HCT116 (cell line): ENCODE results near the gene ZNF555. TPM values are rescaled to one million over a fixed set of nuclear protein-coding genes. Genes with fewer than 3 reads are reported as not detected.

Source experiments
- ATAC-seq: fragments of 200-7000 bp; cut with Tn5 transposase; 2 replicates; pipeline ENCODE4 v1.9.1; 2020; ENCODE audit warnings: mild to moderate bottlenecking, moderate library complexity
- BruUV-seq: library from RNA; stranded (reverse); fragments of 400-500 nt; replicated peaks from 2 replicates; lab custom pipeline; 2021; lab: Mats Ljungman, UMichigan
- CTCF ChIA-PET: fragments of 300-600 bp; sonication (Branson Sonifier 250); formaldehyde crosslinking; loops from one replicate; lab custom pipeline; 2021; ENCODE audit warnings: antibody characterized with exemption; lab: Charles Lee
- POLR2A ChIA-PET: fragments of 300-600, 350-600 bp; sonication (Branson Sonifier 250); formaldehyde crosslinking; loops from one replicate; lab custom pipeline; 2021; ENCODE audit warnings: antibody characterized with exemption; lab: Charles Lee
- RAD21 ChIA-PET, 2 experiments: fragments of 300-600 bp; sonication (Branson Sonifier 250); formaldehyde crosslinking; loops; one replicate each; lab custom pipeline; 2023; ENCODE audit warnings: low total read pairs in 2 of 2; ENCODE audit not compliant: uncharacterized antibody in 2 of 2, unreplicated experiment in 2 of 2, low non-redundant PET in 1 of 2; lab: Charles Lee
- DNase-seq: peaks from one replicate; pipeline ENCODE4 v3.0.0-alpha.2; 2010; ENCODE audit warnings: low read depth, low spot score
- H2AFZ ChIP-seq: fragments of 200-600 bp; shearing (Covaris generic), sonication (generic); 2 replicates; pipeline ENCODE4 v1.6.1; 2017; ENCODE audit warnings: low read depth, mixed run types, mixed read lengths, antibody characterized with exemption, low read length; ENCODE audit not compliant: poor library complexity, severe bottlenecking
- H3K27ac ChIP-seq: 2 replicates; pipeline ENCODE4 v1.5.1; 2012; ENCODE audit warnings: low read depth, low read length
- H3K27me3 ChIP-seq: fragments of 200-600 bp; sonication (generic); 2 replicates; pipeline ENCODE4 v1.6.1; 2016; ENCODE audit warnings: mixed run types, low read length, mixed read lengths; ENCODE audit not compliant: insufficient read depth
- H3K36me3 ChIP-seq, 2 experiments: fragments of 200-500 bp in 1 of 2; fragments of 200-600 bp in 1 of 2; sonication (Bioruptor generic) in 1 of 2; sonication (generic) in 1 of 2; 2 replicates each; pipeline versions ENCODE4 v1.5.1 to v1.6.1; 2014 to 2016; ENCODE audit warnings: low read length in 2 of 2, inconsistent platforms in 1 of 2, mixed read lengths in 1 of 2, mixed run types in 1 of 2; ENCODE audit not compliant: insufficient read depth in 2 of 2, control insufficient read depth in 1 of 2
- H3K4me1 ChIP-seq, 2 experiments: fragments of 200-600 bp in 1 of 2; sonication (generic) in 1 of 2; 2 replicates each; pipeline versions ENCODE4 v1.5.1 to v1.6.1; 2012 to 2017; ENCODE audit warnings: low read length in 2 of 2, inconsistent platforms in 1 of 2, mild to moderate bottlenecking in 1 of 2, mixed read lengths in 1 of 2, mixed run types in 1 of 2, moderate library complexity in 1 of 2; ENCODE audit not compliant: insufficient read depth in 2 of 2, control insufficient read depth in 1 of 2
- H3K4me2 ChIP-seq: fragments of 200-600 bp; sonication (generic); 2 replicates; pipeline ENCODE4 v1.6.1; 2017; ENCODE audit warnings: mixed run types, low read length, mixed read lengths
- H3K4me3 ChIP-seq, 2 experiments: fragments of 200-600 bp in 1 of 2; sonication (generic) in 1 of 2; replicated peaks in 1 of 2; 2 replicates each; pipeline ENCODE4 v1.5.1; 2011 to 2016; ENCODE audit warnings: low read length in 2 of 2, control low read depth in 1 of 2, low read depth in 1 of 2, mild to moderate bottlenecking in 1 of 2, mixed read lengths in 1 of 2, mixed run types in 1 of 2
- H3K79me2 ChIP-seq: fragments of 200-600 bp; sonication (generic); 2 replicates; pipeline ENCODE4 v1.6.1; 2017; ENCODE audit warnings: mild to moderate bottlenecking, mixed run types, low read length, moderate library complexity, mixed read lengths; ENCODE audit not compliant: insufficient read depth
- H3K9ac ChIP-seq: fragments of 200-600 bp; sonication (generic); 2 replicates; pipeline ENCODE4 v1.6.1; 2016; ENCODE audit warnings: low read length, mixed read lengths
- H3K9me2 ChIP-seq: fragments of 200-600 bp; sonication (generic), shearing (Covaris generic); 2 replicates; pipeline ENCODE4 v1.6.1; 2017; ENCODE audit warnings: mixed run types, mild to moderate bottlenecking, moderate library complexity; ENCODE audit not compliant: insufficient read depth
- H3K9me3 ChIP-seq, 2 experiments: fragments of 200-500 bp in 1 of 2; fragments of 200-600 bp in 1 of 2; sonication (Bioruptor generic) in 1 of 2; sonication (generic) in 1 of 2; 2 replicates each; pipeline ENCODE4 v1.6.1; 2014 to 2017; ENCODE audit warnings: low read length in 2 of 2, mixed read lengths in 2 of 2, inconsistent platforms in 1 of 2, low read depth in 1 of 2, mild to moderate bottlenecking in 1 of 2, mixed run types in 1 of 2, moderate library complexity in 1 of 2; ENCODE audit not compliant: control insufficient read depth in 1 of 2, insufficient read depth in 1 of 2
- H4K20me1 ChIP-seq: fragments of 200-600 bp; sonication (generic), shearing (Covaris generic); 2 replicates; pipeline ENCODE4 v1.6.1; 2017; ENCODE audit warnings: mixed run types, mild to moderate bottlenecking, moderate library complexity; ENCODE audit not compliant: insufficient read depth
- POLR2AphosphoS5 ChIP-seq: IDR thresholded peaks from 2 replicates; pipeline ENCODE4 v1.6.1; 2011; ENCODE audit warnings: mild to moderate bottlenecking, low read depth, low read length, moderate library complexity
- RAD21 ChIP-seq: IDR thresholded peaks from 2 replicates; pipeline ENCODE4 v1.6.1; 2012; ENCODE audit warnings: low read depth, mild to moderate bottlenecking
- TCF7L2 ChIP-seq: IDR thresholded peaks from 2 replicates; pipeline ENCODE4 v1.7.0; 2011; ENCODE audit warnings: borderline replicate concordance, inconsistent platforms; ENCODE audit not compliant: insufficient read depth, insufficient read length; ENCODE audit errors: extremely low read depth
- YY1 ChIP-seq: IDR thresholded peaks from 2 replicates; pipeline ENCODE4 v1.6.1; 2011; ENCODE audit warnings: low read length, low read depth, moderate library complexity, mild to moderate bottlenecking; ENCODE audit not compliant: insufficient replicate concordance; ENCODE audit errors: extremely low read depth
- intact Hi-C: fragments of 100-400 bp; cut with micrococcal nuclease; formaldehyde crosslinking; loops from 2 replicates; pipeline ENCODE4 v1.10.0; 2022
- total RNA-seq: library from RNA; stranded (reverse); gene quantifications from one replicate; pipeline ENCODE4 v1.2.1, GENCODE V29; 2021; ENCODE audit not compliant: unreplicated experiment
- TF ChIP-seq, protein P1 (sequence below): IDR thresholded peaks from 2 replicates; pipeline ENCODE4 v1.6.1; 2012; ENCODE audit warnings: low read depth
- TF ChIP-seq, protein P2 (sequence below), 3 experiments: fragments of 200-600 bp in 1 of 3; sonication (generic) in 1 of 3; IDR thresholded peaks in 2 of 3; conservative IDR thresholded peaks in 1 of 3; 2 replicates each; pipeline ENCODE4 v1.5.1; 2012 to 2017; ENCODE audit warnings: low read depth in 2 of 3, low read length in 2 of 3, antibody characterized with exemption in 1 of 3, borderline replicate concordance in 1 of 3, control low read depth in 1 of 3, mild to moderate bottlenecking in 1 of 3, mixed read lengths in 1 of 3, mixed run types in 1 of 3, moderate library complexity in 1 of 3; ENCODE audit not compliant: insufficient read depth in 1 of 3

Gene ZNF555
- total RNA-seq, 1 experiment from 2014 or later: 4.5 TPM

DNA sequence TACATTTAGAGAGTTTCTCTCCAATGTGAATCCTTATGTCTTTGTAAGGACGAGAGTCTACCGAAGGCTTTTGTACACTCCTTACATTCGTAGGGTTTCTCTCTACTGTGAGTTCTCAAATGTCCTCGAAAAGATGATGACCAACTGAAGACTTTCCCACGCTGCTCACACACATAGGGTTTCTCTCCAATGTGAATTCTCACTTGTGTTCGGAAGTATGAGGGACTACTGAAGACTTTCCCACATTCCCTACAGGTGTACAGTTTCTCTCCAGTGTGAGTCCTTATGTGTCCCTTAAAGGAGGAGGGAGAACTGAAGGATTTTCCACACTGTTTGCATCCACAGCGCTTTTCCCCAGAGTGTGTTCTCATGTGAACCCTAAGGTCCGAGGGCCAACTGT, 55.4 kb downstream of the ZNF555 start:
- no peak overlapping the region for H3K4me3 ChIP-seq
- no peak for ATAC-seq
- no peaks in the 10 kb centered on the region for H3K36me3 ChIP-seq
- ChIA-PET RAD21 (no interaction called here), CTCF (no interaction called here), POLR2A (no interaction called here)
- intact Hi-C loops: no loop called here
- H3K9me2 ChIP-seq: no peaks in the 10 kb centered on the region
- no peaks in the 10 kb centered on the region for H4K20me1 ChIP-seq
- BruUV-seq: no TSS peak
- peaks cover 5% of the 10 kb centered on the region for H3K79me2 ChIP-seq
- H2AFZ ChIP-seq: no peak overlapping the region
- H3K27ac ChIP-seq: no peak overlapping the region
- H3K9me3 ChIP-seq: peaks cover 0 to 4% of the 10 kb centered on the region in 2 experiments; a peak in 2 of 4 replicates
- H3K4me2 ChIP-seq: no peak overlapping the region
- no peaks in the 10 kb centered on the region for H3K27me3 ChIP-seq
- no peak for DNase-seq
- TF ChIP-seq, protein P1, sequence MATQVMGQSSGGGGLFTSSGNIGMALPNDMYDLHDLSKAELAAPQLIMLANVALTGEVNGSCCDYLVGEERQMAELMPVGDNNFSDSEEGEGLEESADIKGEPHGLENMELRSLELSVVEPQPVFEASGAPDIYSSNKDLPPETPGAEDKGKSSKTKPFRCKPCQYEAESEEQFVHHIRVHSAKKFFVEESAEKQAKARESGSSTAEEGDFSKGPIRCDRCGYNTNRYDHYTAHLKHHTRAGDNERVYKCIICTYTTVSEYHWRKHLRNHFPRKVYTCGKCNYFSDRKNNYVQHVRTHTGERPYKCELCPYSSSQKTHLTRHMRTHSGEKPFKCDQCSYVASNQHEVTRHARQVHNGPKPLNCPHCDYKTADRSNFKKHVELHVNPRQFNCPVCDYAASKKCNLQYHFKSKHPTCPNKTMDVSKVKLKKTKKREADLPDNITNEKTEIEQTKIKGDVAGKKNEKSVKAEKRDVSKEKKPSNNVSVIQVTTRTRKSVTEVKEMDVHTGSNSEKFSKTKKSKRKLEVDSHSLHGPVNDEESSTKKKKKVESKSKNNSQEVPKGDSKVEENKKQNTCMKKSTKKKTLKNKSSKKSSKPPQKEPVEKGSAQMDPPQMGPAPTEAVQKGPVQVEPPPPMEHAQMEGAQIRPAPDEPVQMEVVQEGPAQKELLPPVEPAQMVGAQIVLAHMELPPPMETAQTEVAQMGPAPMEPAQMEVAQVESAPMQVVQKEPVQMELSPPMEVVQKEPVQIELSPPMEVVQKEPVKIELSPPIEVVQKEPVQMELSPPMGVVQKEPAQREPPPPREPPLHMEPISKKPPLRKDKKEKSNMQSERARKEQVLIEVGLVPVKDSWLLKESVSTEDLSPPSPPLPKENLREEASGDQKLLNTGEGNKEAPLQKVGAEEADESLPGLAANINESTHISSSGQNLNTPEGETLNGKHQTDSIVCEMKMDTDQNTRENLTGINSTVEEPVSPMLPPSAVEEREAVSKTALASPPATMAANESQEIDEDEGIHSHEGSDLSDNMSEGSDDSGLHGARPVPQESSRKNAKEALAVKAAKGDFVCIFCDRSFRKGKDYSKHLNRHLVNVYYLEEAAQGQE: no peak
- TF ChIP-seq, protein P2, sequence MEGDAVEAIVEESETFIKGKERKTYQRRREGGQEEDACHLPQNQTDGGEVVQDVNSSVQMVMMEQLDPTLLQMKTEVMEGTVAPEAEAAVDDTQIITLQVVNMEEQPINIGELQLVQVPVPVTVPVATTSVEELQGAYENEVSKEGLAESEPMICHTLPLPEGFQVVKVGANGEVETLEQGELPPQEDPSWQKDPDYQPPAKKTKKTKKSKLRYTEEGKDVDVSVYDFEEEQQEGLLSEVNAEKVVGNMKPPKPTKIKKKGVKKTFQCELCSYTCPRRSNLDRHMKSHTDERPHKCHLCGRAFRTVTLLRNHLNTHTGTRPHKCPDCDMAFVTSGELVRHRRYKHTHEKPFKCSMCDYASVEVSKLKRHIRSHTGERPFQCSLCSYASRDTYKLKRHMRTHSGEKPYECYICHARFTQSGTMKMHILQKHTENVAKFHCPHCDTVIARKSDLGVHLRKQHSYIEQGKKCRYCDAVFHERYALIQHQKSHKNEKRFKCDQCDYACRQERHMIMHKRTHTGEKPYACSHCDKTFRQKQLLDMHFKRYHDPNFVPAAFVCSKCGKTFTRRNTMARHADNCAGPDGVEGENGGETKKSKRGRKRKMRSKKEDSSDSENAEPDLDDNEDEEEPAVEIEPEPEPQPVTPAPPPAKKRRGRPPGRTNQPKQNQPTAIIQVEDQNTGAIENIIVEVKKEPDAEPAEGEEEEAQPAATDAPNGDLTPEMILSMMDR (IDR thresholded peaks at IDR 0.05 in 2 of 3, conservative IDR thresholded peaks at IDR 0.05 in 1 of 3; ENCODE audit: borderline replicate concordance in 1 of 3, insufficient read depth in 1 of 3, low read depth in 2 of 3, low read length in 2 of 3): no peak
- TF ChIP-seq RAD21: no peak
- TF ChIP-seq POLR2AphosphoS5: no peak
- no peak for TF ChIP-seq YY1
- TF ChIP-seq TCF7L2: no peak
- no peak overlapping the region for H3K9ac ChIP-seq
- H3K4me1 ChIP-seq: peaks cover 0 to 4% of the 10 kb centered on the region in 2 experiments; a peak in 2 of 4 replicates
